ENCODE results near the gene UGT8.
"Not testable (repeated sequence)": the region's sequence is repeated elsewhere in the genome, so short reads cannot be mapped to it uniquely, and the experiment has no call there.

UGT8 gene

GRCh38 chr4:114653675-114654074 is 55.1 kb downstream of the UGT8 start:
- Mint-ChIP-seq H3K27me3 (ENCODE audit: low read depth) (peaks cover 6% of the 10 kb centered on the region), H3K36me3 (ENCODE audit: low read depth) (no peaks in the 10 kb centered on the region), H3K4me1 (ENCODE audit: low read depth) (peaks cover 2% of the 10 kb centered on the region), H3K27ac (no peak overlapping the region), H3K9me3 (no peaks in the 10 kb centered on the region), H3K4me3 (no peak overlapping the region)

- Mint-ChIP-seq H3K27ac (no peak overlapping the region), H3K27me3 (ENCODE audit: low read depth) (peaks cover 6% of the 10 kb centered on the region), H3K36me3 (ENCODE audit: low read depth) (no peaks in the 10 kb centered on the region), H3K9me3 (no peaks in the 10 kb centered on the region), H3K4me3 (no peak overlapping the region), H3K4me1 (ENCODE audit: low read depth) (peaks cover 2% of the 10 kb centered on the region)
Observed at GRCh38 chr4:114654592-114654991, 56.0 kb downstream of the UGT8 start.

GRCh38 chr4:114658179-114658578 is 59.6 kb downstream of the UGT8 start:
- Mint-ChIP-seq H3K4me1 (ENCODE audit: low read depth) (no peaks in the 10 kb centered on the region), H3K9me3 (no peaks in the 10 kb centered on the region), H3K36me3 (ENCODE audit: low read depth) (no peaks in the 10 kb centered on the region), H3K27ac (no peak overlapping the region), H3K27me3 (ENCODE audit: low read depth) (no peaks in the 10 kb centered on the region), H3K4me3 (no peak overlapping the region)

- Mint-ChIP-seq H3K27me3 (ENCODE audit: low read depth) (no peaks in the 10 kb centered on the region), H3K4me3 (no peak overlapping the region), H3K36me3 (ENCODE audit: low read depth) (no peaks in the 10 kb centered on the region), H3K27ac (no peak overlapping the region), H3K9me3 (no peaks in the 10 kb centered on the region), H3K4me1 (ENCODE audit: low read depth) (no peaks in the 10 kb centered on the region)
Observed at GRCh38 chr4:114658776-114659175, 60.2 kb downstream of the UGT8 start.

- H3K36me3 Mint-ChIP-seq (ENCODE audit: low read depth): no peaks in the 10 kb centered on the region
- H3K4me3 Mint-ChIP-seq: no peak overlapping the region
- no peak overlapping the region for H3K27ac Mint-ChIP-seq
- H3K27me3 Mint-ChIP-seq (ENCODE audit: low read depth): no peaks in the 10 kb centered on the region
- H3K4me1 Mint-ChIP-seq (ENCODE audit: low read depth): no peaks in the 10 kb centered on the region
- H3K9me3 Mint-ChIP-seq: no peaks in the 10 kb centered on the region
Observed at GRCh38 chr4:114659386-114660008, 60.9 kb downstream of the UGT8 start.

- no peaks in the 10 kb centered on the region for H3K36me3 Mint-ChIP-seq (ENCODE audit: low read depth)
- H3K27me3 Mint-ChIP-seq (ENCODE audit: low read depth): peaks cover 7% of the 10 kb centered on the region
- H3K4me3 Mint-ChIP-seq: no peak overlapping the region
- H3K27ac Mint-ChIP-seq: no peak overlapping the region
- no peaks in the 10 kb centered on the region for H3K9me3 Mint-ChIP-seq
- no peaks in the 10 kb centered on the region for H3K4me1 Mint-ChIP-seq (ENCODE audit: low read depth)
Observed at GRCh38 chr4:114663083-114663482, 64.5 kb downstream of the UGT8 start.

GRCh38 chr4:114668577-114668976 is 70.0 kb downstream of the UGT8 start:
- Mint-ChIP-seq H3K9me3 (no peaks in the 10 kb centered on the region), H3K27ac (no peak overlapping the region), H3K27me3 (ENCODE audit: low read depth) (peaks cover 7% of the 10 kb centered on the region), H3K4me1 (ENCODE audit: low read depth) (no peaks in the 10 kb centered on the region), H3K4me3 (no peak overlapping the region), H3K36me3 (ENCODE audit: low read depth) (no peaks in the 10 kb centered on the region)

GRCh38 chr4:114670733-114671132 is 72.1 kb downstream of the UGT8 start:
- H3K27me3 Mint-ChIP-seq (ENCODE audit: low read depth); H3K36me3 Mint-ChIP-seq (ENCODE audit: low read depth); H3K4me1 Mint-ChIP-seq (ENCODE audit: low read depth); H3K27ac Mint-ChIP-seq; H3K9me3 Mint-ChIP-seq; H3K4me3 Mint-ChIP-seq: not testable (repeated sequence)

- Mint-ChIP-seq H3K27me3 (ENCODE audit: low read depth) (no peaks in the 10 kb centered on the region), H3K4me1 (ENCODE audit: low read depth) (no peaks in the 10 kb centered on the region), H3K27ac (no peak overlapping the region), H3K4me3 (no peak overlapping the region), H3K36me3 (ENCODE audit: low read depth) (no peaks in the 10 kb centered on the region), H3K9me3 (no peaks in the 10 kb centered on the region)
Observed at GRCh38 chr4:114673306-114673705, 74.7 kb downstream of the UGT8 start.

GRCh38 chr4:114674080-114674479 is 75.5 kb downstream of the UGT8 start:
- Mint-ChIP-seq H3K36me3 (ENCODE audit: low read depth) (no peaks in the 10 kb centered on the region), H3K4me1 (ENCODE audit: low read depth) (no peaks in the 10 kb centered on the region), H3K4me3 (no peak overlapping the region)

GRCh38 chr4:114677346-114677979 is 78.9 kb downstream of the UGT8 start:
- H3K9me3 Mint-ChIP-seq: no peaks in the 10 kb centered on the region
- no peaks in the 10 kb centered on the region for H3K36me3 Mint-ChIP-seq (ENCODE audit: low read depth)
- H3K27ac Mint-ChIP-seq: no peak overlapping the region
- no peaks in the 10 kb centered on the region for H3K27me3 Mint-ChIP-seq (ENCODE audit: low read depth)
- H3K4me3 Mint-ChIP-seq: no peak overlapping the region
- H3K4me1 Mint-ChIP-seq (ENCODE audit: low read depth): no peaks in the 10 kb centered on the region

More at GRCh38 chr4:114674080-114674479, 75.5 kb downstream of the UGT8 start:
- no peak overlapping the region for H3K27ac Mint-ChIP-seq
- no peaks in the 10 kb centered on the region for H3K9me3 Mint-ChIP-seq
- no peaks in the 10 kb centered on the region for H3K27me3 Mint-ChIP-seq (ENCODE audit: low read depth)

GRCh38 chr4:114684462-114684861 is 85.9 kb downstream of the UGT8 start:
- Mint-ChIP-seq H3K4me1 (ENCODE audit: low read depth) (no peaks in the 10 kb centered on the region), H3K36me3 (ENCODE audit: low read depth) (no peaks in the 10 kb centered on the region), H3K27me3 (ENCODE audit: low read depth) (peaks cover 7% of the 10 kb centered on the region), H3K4me3 (no peak overlapping the region), H3K9me3 (no peaks in the 10 kb centered on the region), H3K27ac (no peak overlapping the region)

GRCh38 chr4:114688059-114688458 is 89.5 kb downstream of the UGT8 start:
- no peak overlapping the region for H3K27ac Mint-ChIP-seq
- no peaks in the 10 kb centered on the region for H3K36me3 Mint-ChIP-seq (ENCODE audit: low read depth)
- peaks cover 7% of the 10 kb centered on the region for H3K27me3 Mint-ChIP-seq (ENCODE audit: low read depth)

GRCh38 chr4:114690571-114690970 is 92.0 kb downstream of the UGT8 start:
- no peak overlapping the region for H3K4me3 Mint-ChIP-seq
- no peak overlapping the region for H3K27ac Mint-ChIP-seq
- peaks cover 8% of the 10 kb centered on the region for H3K4me1 Mint-ChIP-seq (ENCODE audit: low read depth)
- H3K36me3 Mint-ChIP-seq (ENCODE audit: low read depth): no peaks in the 10 kb centered on the region
- peaks cover 10% of the 10 kb centered on the region for H3K27me3 Mint-ChIP-seq (ENCODE audit: low read depth)
- no peaks in the 10 kb centered on the region for H3K9me3 Mint-ChIP-seq

More at GRCh38 chr4:114688059-114688458, 89.5 kb downstream of the UGT8 start:
- H3K4me3 Mint-ChIP-seq: no peak overlapping the region
- H3K4me1 Mint-ChIP-seq (ENCODE audit: low read depth): peaks cover 8% of the 10 kb centered on the region
- no peaks in the 10 kb centered on the region for H3K9me3 Mint-ChIP-seq

GRCh38 chr4:114691865-114692264 is 93.3 kb downstream of the UGT8 start:
- no peaks in the 10 kb centered on the region for H3K9me3 Mint-ChIP-seq
- no peak overlapping the region for H3K27ac Mint-ChIP-seq
- peaks cover 10% of the 10 kb centered on the region for H3K27me3 Mint-ChIP-seq (ENCODE audit: low read depth)
- H3K36me3 Mint-ChIP-seq (ENCODE audit: low read depth): no peaks in the 10 kb centered on the region
- peaks cover 8% of the 10 kb centered on the region for H3K4me1 Mint-ChIP-seq (ENCODE audit: low read depth)
- no peak overlapping the region for H3K4me3 Mint-ChIP-seq
